ENCODE results near the gene XRCC3.

XRCC3 gene

GRCh38 chr14:103725001-103725682, 9.9 kb upstream of the XRCC3 start:
- DNase-seq: no peak

GRCh38 chr14:103724116-103724515, 8.9 kb upstream of the XRCC3 start:
- DNase-seq: no peak

DNA sequence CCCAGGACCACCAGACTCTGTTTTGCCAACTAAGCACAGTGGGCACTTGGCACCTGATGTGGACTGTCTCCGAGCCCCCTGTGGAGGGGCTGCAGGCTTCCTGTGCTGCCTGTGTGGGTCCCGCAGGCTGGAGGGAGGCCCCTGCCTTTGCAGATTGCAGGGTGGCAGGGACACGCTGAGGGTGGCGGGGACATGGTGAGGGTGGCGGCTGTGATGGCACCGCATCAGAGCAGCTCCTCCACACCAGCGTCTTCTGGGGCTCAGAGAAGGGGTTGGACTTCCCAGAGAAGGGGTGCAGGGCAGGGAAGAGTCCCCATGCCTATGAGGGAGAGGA, 8.5 kb upstream of the XRCC3 start:
- DNase-seq: no peak

DNA sequence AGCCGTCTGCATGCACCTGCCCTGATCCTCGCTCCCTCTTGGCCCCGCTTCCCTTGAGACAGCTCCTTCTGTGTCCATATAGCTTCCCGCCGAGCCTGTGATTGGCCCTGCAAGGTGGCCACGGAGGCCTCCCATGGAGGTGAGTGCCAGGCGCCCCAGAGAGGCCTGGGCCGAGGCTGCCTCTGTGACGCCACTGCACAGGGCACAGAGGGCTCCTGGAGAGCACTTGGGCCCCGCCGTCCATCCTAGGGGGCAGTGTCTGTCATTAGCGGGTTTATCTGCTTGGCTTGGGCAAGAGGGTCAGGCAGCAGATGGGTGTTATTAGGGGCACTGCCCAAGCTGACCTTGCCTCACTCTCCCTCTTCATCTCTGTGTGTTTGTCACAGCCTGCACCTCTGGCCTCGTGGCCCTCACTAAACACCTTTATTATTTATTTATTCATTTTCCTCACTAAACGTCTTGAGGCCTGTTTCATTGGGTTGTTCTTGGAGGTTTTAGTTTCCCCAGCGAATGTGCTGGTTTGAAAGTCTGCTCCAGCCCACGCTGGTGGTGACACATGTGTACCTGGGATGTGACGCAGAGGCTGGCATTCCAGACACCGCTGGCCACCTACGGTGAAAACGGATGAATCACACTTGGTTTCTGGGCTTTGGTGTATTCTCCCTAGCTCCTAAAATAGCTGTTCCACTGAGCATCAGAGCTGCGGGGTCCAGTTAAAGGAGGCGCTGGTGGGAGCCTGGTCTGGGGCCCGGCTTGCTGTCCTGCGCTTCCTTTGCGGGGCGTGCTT, 6.3 kb upstream of the XRCC3 start:
- no peak for DNase-seq

DNA sequence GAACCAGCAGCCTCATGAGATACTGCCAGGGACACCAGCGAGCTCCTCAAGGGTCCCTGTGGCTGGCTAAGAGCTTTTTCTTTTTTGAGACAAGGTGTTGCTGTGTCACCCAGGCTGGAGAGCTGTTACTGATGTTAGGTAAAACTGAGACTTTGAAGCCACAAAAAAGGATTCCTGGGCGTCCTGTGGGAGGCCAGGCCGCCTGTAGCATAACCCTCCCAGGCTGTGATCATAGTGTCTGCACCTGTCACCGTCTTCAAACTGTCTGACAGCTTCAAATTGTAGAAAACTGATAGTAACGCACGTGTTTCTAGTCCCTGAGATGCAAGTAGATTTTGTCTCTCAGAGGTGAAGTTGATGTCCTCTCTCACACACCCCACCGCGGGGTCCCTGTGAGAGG, 4.5 kb upstream of the XRCC3 start:
- DNase-seq: no peak

DNA sequence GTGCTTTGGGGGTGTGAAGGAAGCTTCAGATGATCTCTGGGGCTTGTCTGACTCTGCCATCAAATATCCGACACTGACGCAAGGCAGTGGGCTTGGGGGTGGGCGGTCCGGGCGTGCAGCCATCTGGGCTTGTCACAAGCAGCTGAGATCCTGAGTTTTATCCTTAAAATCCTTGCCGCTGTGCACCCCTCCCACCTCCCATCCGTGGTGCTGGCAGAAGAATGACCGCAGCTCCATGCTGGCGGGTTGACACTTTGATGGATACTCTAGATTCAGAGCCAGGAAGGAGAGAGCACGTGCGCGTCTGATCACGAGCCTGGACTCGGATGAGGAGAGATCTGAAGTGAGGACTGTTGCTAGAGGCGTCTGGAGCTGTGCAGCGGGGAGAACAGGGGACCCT, 3.3 kb upstream of the XRCC3 start:
- no peak for DNase-seq

- no peak for DNase-seq
These were observed 1.7 kb upstream of the XRCC3 start for GRCh38 chr14:103716899-103717411.

GRCh38 chr14:103716091-103716801, 995 bp upstream of the XRCC3 start:
- no peak for DNase-seq

GRCh38 chr14:103714063-103714724, 1.1 kb downstream of the XRCC3 start:
- no peak for DNase-seq

GRCh38 chr14:103713304-103714062, 1.8 kb downstream of the XRCC3 start:
- DNase-seq: no peak

GRCh38 chr14:103712633-103713247, 2.5 kb downstream of the XRCC3 start:
- no peak for DNase-seq

DNA sequence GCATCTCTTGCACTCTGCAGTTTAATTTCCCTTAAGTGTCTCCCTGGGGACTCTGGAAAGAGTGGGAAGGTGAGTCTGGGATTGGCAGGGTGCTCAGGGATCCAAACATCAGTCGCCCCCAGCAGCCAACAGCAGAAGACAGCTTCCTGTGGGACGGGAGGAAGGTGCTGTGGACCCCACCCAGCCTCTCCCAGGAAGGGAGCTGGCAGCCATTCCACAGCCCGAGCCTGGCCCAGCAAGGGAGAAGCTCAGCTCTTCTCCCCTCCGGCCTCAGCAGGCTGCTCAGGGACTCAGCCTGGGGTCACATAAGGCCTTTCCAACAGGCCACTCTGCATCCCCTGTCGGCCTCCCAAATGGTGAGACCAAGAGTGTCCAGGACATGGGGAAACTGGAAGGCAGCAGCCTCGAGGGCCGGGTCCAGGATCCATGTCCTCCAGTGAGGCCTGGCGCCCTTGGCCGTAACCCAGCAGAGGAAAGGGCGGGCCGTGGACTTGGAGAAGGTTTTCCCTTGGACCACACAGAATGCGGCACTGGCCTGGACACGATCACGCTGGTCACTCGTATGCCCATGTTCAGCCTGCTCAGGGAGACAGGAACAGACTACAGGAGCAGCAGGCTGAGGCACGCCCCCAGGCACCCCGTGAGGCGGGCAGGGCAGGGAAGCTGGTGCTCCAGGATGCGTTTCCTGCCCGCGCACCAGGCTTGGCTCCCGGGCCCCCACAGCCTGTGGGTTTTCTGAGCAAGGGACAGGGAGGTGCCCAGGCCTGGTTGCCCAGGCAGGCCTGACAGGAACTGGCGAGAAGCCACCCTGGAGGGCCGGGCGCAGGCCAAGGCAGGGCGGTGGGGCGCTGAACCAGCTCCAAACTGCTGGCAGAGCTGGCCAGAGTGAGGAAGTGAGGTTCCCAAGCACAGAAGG, 3.5 kb downstream of the XRCC3 start:
- no peak for DNase-seq

GRCh38 chr14:103710771-103711377, 4.4 kb downstream of the XRCC3 start:
- no peak for DNase-seq

GRCh38 chr14:103709814-103710213, 5.4 kb downstream of the XRCC3 start:
- DNase-seq: no peak

GRCh38 chr14:103708750-103709187, 6.5 kb downstream of the XRCC3 start:
- no peak for DNase-seq

DNA sequence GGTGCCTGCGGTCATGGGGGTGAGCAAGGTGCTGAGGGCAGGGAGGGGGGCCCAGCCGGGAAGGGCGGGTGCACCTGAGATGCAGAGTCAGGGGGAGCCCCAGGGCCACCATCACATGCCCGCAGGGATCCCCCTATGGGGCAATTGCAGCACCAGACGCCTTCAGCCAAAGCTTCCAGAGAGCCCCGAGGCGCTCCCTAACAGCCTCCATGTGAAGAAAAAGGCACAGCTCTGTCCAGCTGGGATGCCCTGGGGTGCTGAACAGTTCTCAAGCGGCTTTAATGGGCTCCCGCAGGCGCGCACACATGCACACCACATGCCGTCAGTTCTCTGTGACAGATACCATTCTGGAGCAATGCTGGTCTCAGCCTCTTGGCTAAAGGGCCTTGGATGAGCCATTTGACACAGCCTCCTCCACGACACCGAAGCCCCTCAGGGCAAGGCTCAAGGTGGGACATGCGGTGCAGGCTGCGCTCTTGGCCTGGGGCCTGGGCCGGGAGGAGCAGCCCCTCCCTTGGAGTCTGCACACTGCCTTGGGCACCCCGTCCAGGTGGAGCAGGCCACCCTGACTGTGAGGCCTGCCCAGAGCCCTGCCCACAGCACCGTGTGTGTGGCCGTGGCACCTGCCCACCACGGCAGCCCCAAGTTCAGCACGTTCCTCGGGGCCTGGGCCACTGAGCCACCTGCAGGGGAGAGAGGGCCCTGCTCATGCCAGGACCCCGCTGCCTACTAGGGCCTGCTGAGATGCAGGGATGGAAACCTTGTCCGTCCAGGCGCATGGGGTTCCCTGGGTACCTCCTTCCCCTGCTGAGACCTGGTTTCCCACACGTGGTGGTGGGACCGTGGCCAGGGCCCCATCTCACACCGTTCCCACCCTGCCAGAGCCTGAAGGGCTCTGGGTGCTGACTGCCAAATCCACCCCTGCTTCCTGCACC, 7.7 kb downstream of the XRCC3 start:
- DNase-seq: no peak

DNA sequence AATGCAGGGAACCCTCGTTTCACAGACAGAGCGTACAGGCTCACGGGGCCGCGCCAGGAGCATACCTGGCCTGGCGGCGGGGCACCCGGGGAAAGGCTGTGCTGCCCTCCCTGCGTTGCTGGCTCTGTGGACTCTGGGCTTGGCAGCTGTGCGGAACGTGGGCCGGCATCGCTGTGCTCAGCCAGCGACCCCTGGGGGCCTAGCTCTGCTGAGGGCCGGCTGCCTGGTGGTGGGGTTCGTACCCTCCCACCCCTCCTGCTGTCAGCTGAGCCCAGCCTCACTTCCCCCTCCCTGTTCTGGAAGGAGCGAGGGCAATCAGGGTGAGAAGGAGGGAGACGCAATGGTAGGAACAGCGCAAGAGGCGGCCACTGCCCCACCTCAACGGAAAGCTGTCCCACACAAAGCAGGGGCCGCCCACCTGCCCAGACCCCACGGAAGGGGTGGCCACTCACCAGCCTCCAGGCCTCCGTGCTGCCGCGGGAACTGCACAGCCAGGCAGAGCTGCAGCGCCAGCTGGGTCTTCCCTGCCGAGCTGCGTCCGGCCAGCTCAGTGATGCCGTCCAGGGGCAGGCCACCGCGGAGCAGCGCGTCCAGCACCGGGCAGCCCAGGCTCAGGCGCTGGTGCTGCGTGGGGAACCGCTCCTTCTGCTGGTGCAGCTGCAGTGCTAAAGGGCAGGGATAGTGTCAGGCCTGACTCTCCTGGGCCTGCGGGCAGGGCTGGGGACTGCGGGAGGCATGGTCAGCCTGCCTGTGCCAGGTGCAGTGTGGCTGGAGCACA, 8.5 kb downstream of the XRCC3 start:
- no peak for DNase-seq

DNA sequence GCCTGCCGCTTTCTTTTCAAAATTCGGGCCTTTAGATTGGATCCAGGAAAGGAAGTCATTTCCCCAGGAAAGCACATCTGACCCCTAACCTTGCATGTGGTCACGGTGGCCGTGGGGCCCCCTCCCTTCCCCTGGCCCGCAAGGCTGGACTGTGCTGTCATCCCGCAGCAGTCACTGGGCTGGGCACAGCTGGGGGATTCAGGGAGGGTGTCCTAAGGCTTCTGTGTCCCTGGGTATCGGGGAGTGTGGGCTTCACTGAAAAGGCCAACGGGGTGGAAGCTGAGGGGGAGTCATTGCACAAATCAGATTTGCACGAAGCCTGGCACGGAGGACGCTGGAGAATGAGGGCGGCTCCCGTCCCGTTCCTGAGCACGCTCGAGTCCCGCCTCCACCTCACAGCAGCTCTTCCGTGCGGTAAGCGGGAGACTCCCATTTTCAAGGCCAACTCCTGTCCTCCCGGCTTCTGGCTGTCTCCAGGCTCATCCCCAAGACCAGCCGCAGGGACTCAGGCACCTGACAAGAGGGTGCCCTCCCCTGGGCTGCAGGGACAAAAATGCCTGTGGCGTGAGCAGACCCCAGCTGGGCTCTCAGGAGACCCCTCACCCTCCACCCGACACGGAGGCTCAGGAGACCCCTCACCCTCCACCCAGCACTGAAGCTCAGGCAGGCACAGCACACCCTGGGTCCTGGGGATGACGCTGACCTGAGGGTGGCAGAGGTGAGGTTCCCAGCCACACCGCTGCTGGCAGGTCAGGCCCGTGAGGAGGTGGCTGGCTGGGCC, 9.6 kb downstream of the XRCC3 start:
- DNase-seq: no peak
